ENCODE measurements around the gene PSMD6.

GRCh38 chr3:63972196-63972595, 51.1 kb downstream of the PSMD6 start:
- TF ChIP-seq CTCF (IDR thresholded peaks at IDR 0.05): no peak
- no peak for TF ChIP-seq POLR2A (IDR thresholded peaks at IDR 0.05)

All from Peyer's patch (tissue), 4 donors.